ENCODE results near the gene CALM1.

The CALM1 gene

DNA sequence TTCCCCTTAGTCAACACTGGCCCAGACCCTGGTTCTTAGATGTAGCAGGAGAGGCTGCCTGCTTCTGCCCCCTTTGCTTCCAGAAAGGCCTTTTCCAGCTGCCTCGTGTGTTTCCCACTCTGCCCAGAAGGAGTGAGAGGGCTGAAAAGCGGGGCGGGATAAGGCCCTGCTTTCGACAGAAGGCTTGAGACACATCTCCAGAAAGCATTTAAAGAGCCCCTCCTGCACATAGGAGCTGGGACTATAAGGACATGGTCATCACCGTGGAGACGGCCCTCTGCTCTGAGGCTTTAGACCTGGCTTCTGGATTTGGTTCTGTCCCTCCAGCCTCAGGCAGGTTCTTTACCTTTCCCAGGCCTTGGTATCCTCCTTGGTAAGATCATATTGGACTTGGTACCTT, 11.9 kb downstream of the CALM1 start:
- no peak for DNase-seq (ENCODE audit: low read depth in 2 of 2)

DNA sequence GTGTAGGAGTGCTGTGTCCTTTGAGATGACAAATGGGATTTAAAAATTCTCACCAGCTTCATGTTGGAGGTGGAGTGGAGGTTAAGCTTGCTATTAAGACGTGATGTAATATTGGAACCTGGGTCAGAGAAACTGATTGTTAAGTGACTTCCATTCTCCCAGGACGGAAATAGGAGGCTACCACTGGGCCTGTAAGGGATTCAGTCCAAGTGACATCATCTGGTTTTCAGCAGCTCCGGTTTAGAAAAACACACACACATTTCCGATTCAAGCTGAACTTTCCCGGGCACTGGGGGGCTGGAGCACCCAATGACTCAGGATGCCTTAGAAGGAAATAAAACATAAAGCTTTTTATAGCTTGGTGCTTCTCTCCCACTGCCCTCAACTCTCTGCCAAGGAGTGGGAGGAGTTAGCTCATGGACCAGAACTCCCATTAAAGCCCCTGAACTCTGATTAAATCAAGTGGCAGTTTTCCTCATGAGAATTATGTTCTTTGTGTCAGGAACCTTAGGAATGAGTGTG, 12.4 kb downstream of the CALM1 start:
- DNase-seq (ENCODE audit: low read depth in 2 of 2): no peak

DNA sequence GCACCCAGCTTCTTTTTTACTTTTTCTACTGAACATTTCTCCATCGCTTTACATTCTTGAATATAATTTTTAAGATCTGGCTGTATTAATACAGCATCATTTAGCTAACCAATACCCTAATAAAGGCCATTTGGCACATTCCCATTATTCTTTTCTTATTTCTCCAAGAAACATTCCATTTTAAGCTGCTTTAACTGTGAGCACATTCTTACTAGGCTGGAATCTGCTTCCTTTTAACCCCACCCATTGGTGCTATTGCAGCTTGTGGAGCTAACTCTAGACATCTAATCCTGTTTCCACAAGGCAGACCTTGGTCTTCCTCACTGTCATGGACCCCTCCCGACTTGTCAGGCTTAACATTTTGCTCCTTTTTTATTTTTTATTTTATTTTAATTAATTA, 15.2 kb downstream of the CALM1 start:
- no peak for DNase-seq (ENCODE audit: low read depth in 2 of 2)

DNA sequence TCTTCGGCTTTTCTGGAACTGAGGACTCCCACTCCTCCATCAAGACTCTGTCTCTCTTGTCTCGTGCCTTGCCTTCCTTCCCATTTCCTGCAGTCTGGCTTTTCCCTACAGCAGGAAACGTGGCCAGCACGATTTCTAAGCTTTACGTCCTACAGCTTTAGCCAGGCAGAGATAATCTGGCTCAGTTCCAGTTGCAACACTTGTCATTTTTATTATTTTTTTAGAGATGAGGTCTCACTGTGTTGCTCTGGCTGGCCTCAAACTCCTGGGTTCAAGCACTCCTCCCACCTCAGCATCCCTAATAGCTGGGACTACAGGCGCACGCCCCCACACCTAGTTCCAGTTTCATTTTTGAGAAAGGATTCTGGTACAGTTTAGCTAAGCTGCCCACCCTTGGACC, 19.9 kb downstream of the CALM1 start:
- DNase-seq (ENCODE audit: low read depth in 2 of 2): no peak

DNA sequence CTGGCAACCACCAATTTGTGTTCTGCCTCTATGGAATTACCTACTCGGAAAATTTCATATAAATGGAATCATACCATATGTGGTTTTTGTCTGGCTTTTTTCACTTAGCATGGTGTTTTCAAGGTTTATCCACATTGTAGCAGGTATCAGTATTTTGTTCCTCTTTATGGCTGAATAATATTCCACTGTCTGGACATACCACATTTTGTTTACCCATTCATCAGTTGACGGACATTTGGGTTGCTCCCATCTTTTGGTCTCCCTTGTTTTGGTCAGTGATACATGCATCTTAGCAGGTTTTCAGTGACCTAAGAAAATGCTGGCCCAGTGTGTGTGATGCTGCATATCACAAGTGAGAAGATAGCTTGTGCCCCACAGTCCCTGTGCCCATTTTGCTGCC, 21.2 kb downstream of the CALM1 start:
- no peak for DNase-seq (ENCODE audit: low read depth in 2 of 2)

DNA sequence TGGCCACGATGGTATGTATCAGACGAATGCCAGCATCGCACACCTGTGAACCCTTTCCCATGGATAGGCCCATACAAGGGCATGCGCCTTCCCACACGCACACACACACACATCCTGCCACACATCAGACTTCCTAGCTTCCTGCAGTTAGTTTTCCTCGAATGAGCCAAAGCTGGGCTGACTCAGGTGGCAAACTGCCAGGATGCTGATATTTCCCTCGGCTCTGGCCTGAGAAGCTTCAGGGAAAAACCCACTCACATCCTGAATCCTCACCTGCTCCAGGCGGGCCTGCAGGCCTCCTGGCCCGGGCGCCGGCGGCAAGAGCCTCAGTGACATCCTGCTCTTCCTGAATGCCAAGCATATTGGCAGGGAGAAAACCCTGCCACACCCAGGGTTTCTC, 22.4 kb downstream of the CALM1 start:
- DNase-seq (ENCODE audit: low read depth in 2 of 2): no peak

DNA sequence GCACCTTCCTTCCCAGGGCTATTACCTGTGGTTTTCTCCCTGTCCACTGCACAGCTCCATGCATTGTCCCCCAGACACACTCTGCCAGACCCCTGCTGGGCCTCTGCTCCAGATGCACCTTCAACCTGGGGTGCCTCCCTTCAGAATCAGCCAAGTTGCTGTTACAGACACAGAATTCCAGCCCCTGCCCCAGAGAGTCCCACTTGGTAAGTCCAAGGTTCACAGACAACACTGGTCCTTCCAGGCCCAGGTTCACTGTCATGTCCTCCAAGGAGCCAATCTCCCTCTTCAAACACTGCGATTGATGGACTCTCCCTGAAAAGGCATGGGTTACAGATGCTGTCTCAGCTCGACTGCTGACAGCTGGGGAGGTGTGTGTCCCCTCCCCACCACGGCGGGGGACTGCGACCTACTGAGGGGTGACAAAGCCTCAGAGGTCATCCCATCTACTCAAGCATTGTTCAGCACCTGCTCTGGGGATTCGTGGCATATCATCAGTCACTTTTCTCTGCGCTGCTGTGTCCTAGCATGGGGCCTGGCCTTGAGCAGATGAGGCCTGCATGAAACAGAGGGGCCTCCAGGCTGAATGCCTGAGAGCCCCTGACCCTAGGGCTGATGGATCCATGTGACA, 24.3 kb downstream of the CALM1 start:
- DNase-seq (ENCODE audit: low read depth in 2 of 2): no peak

DNA sequence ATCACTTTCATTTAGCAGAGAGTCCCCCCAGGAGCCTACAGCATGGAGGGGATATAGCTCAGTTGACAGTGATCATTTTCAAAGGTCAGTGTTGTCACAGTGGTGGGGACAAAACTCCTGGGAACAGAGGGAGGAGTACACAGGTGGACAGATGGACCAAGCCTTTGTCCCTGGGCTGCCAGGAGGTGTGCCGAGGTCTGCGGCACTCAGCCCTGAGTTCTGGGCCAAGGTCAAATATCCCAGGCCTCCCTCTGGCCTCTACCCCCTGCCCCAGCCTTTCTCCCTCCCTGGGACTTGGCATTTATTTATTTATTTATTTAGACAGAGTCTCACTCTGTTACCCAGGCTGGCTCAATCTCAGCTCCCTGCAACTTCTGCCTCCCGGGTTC, 24.8 kb downstream of the CALM1 start:
- no peak for DNase-seq (ENCODE audit: low read depth in 2 of 2)

DNA sequence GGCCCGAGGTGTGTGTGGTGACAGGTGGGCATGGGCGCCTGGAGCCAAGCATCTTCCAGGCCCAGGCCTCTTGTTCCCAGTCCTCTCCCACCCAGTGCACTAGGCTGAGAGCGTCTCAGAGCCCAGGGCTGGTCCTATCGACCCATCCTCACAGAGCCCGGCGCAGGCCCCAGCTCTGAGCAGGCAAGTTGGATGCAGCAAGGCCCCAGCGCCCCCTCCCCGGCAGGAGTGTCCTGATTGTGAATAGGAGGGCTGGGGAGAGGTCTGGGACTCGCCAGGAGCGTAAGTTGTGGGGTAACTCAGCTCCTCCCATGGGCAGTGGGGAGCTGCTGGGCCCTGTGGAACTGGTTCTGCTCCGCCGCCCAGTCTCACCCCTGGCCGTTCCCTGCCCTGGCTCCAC, 26.3 kb downstream of the CALM1 start:
- DNase-seq (ENCODE audit: low read depth in 2 of 2): no peak

DNA sequence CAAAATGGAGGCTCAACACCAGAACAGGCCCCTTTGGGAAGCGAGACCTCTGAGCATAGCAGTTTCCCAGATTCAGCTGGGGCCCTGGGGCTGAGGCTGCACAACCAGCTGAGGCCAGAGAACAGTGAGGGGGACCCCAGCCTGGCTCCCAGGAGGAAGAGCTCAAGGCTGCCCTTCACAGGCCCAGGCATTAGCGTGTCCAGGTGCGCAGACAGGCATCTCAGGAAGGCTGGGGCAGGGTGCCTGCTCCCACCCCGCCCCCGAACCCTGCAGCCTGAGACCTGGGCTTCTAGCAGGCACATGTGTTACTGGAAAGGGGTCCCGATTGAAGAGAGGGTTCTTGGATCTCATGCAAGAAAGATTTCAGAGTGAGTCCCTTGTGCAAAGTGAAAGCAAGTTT, 27.2 kb downstream of the CALM1 start:
- DNase-seq (ENCODE audit: low read depth in 2 of 2): no peak

DNA sequence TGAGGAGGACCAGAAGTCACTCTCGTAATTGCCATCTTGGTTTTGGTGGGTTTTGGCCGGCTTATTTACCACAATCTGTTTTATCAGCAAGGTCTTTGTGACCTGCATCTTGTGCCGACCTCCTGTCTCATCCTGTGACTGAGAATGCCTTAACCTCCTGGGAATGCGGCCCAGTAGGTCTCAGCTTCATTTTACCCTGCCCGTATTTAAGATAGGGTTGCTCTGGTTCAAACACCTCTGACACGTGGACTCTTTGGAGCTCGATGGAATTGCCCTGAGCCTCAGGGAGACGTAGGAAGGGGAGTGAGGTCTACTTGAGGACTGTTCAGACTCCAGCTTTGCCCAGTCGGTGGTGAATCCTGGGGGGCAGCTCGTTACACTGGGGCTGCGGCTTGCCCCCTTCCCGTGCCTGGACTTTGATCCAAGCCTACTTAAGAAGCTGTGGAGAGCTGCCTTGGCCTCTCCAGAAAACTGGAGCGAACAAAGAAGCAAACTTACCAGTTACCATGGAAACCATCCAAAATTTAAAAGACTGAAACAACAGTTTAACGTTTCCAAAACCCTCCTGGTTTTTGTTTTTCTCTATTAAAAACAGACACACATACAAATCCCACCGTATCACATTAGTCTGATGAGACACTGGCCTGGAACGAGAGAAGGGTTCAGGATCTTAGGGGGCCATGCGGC, 28.0 kb downstream of the CALM1 start:
- DNase-seq (ENCODE audit: low read depth in 2 of 2): no peak

DNA sequence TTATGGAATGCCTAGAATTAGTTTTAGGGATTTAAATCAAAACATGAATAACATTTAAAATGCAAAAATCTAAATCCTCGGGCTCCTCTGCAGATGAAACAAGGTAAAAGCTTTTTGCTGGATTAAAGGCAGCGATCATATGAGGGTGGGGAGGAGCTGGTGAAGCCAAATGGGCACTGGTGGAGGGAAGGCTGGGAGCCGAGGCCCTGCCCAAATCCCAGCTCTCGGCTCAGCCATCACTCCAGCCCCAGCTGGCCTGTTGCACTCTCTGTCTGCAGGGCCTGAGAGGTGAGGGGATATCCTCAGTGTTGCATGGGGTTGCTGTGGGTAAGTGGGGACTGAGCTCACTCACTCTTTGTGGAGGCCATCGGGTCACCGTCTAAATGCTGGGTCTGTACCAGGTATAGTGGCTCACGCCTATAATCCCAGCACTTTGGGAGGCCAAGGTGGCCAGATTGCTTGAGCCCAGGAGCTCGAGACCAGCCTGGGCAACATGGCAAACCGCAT, 28.6 kb downstream of the CALM1 start:
- DNase-seq (ENCODE audit: low read depth in 2 of 2): no peak

DNA sequence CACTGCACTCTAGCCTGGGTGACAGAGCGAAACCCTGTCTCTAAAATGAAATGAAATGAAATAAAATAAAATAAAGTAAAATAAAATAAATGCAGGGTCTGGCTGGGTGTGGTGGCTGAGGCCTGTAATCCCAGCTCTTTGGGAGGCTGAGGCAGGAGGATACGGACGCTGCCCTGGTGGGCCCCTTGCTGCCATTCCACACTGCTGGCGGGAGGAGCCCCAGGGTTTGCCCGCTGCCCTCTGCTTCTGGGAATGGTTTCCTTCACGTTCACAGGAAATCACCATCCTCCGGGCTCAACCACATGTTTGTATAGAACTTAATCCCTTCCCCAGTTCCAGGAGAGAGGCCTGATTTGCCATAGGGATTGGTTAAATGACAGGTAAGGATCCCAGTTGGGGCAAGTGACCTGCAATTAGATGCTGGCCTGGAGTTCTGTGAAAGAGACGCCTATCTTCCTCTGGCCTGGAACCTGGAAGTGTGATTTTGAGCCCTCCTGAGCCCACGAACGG, 29.3 kb downstream of the CALM1 start:
- no peak for DNase-seq (ENCODE audit: low read depth in 2 of 2)

DNA sequence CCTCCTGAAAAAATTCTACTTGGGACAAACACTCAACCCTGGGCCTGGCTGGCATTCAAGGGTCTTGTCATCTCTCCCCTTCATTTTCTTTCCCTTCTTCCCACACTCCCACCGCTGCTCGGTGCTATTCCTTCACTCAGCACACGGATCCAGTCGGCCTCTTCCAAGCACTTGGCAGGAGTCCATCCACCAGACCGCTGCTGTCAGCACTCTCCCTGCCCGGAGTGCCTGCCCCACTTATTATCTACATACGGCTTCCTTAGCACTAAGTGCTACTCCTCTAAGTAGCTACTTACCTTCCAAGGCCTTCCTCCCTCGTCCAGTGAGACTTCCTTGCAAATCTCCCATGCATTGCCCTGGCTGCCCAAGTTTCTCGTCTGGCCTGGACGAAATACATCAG, 29.8 kb downstream of the CALM1 start:
- no peak for DNase-seq (ENCODE audit: low read depth in 2 of 2)

DNA sequence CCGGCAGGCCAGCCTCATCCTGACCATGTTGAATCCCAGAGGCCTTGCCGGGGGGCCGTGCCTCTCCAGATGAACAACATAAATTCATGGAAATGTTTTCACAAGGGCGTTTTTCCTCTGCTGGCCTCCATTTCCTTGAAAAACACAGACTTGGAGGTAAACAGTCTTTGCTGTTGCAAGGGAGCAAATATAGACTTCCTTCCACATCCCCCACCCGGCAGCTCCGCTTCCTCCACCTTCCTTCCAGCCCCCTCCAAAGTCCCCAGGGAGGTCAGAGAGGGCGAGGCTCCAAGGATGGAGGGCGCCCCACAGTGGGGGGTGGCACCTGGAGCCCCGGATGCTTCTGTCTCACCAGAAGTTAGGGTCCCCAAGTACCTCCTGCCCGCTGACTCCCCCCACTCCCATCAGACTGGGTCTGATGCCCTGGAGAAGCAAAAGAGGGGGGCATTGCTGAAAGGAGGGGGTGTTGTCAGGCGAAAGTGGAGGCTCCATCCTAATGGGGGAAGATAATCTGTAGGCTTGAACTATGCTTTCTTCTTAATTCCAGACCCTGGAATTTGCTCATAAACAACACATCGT, 31.1 kb downstream of the CALM1 start:
- DNase-seq (ENCODE audit: low read depth in 2 of 2): no peak

DNA sequence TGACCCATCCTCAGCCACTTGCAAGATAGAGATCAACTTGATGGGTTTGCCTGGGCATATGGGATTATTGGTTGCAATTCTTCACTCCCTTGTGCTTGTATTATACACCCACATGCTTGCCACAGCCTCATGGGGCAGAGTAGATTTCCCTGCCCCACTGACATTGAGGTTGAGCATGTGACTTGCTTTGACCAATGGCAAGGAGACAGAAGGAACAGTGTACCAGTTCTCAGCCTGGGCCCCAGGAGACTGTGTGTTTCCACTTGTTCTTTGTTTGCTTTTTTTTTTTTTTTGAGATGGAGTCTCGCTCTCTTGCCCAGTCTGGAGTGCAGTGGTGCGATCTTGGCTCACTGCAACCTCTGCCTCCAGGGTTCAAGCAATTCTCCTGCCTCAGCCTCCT, 31.8 kb downstream of the CALM1 start:
- no peak for DNase-seq (ENCODE audit: low read depth in 2 of 2)

DNA sequence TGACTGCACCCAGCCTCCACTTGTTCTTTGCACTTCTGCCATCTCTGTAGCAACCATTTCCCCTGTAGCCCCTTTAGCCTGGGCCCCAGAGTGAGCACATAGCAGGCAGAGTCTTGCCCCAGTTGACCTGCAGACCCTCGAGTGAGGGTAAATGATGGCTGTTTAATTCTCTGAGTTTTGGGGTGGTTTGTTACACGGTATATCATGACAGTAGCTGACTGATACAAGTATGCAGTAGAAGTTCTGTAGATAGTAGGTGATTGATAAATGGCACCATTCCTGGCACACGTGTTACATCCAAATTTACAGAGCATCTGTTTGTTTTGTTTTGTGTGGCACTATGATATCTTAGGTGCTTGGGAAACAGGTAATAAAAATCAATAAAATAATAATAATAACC, 32.4 kb downstream of the CALM1 start:
- no peak for DNase-seq (ENCODE audit: low read depth in 2 of 2)

DNA sequence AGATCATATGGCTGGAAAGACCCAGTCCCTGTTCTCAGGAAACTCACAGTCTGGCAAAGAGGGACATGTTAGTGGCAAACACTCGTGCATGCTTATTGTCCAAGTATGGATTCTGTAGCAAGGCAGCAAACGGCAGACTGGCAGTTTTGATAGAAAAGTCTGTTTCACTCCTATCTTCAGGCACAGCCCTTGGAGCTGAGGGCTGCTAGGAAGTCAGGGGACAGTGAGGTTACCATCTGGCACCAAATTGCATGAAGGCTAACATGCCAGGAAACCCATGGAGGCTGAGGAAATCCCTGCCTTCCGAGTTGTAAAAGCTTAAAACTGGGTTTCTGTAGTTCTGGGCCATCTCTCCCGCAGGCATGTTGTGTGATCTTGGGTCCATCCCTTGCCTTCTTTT, 32.9 kb downstream of the CALM1 start:
- no peak for DNase-seq (ENCODE audit: low read depth in 2 of 2)

DNA sequence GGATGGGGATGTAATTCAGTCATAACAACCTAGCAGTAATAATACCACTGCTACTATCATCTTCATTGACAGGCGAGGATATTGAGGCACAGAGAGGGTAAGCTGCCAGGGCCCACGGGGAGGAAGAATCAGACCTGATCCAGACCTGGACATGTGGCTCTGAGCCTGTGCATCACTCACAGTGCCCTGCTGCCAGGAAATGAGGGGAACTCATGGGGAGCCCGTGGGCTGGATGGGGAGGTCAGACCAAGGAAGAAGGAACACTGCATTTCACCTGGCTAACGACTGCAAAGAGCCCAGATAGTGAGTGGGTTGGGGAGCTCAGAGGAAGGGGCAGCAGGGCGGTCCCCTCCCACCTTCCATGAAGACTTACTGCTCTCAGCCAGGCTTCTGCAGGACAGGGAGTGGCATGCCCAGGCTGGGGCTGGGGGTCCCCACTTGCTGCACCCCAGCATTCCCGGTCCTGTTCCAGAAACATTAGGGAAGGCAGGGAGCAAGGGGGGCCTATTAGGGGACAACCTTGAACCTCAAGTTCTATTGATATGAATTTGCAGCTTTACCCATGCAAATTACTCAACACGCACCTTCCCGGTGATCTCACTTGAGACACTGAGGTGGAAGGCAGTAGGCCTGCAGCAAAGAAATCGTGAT, 37.7 kb downstream of the CALM1 start:
- DNase-seq (ENCODE audit: low read depth in 2 of 2): no peak

DNA sequence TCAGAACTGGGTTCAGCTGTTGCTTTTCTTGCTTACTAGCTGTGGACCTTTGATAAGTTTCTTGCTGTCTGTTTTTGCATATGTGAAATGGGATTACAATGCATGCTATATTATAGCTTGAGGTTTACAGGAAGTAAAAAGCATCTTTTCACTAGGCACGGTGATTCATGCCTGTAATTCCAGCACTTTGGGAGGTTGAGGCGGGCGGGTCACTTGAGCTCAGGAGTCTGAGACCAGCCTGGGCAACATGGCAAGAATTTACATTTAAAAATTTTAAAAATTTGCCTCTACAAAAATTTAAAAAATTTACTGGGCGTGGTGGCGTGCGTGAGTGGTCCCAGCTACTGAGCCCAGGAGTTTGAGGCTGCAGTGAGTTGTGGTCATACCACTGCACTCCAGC, 42.0 kb downstream of the CALM1 start:
- no peak for DNase-seq (ENCODE audit: low read depth in 2 of 2)

DNA sequence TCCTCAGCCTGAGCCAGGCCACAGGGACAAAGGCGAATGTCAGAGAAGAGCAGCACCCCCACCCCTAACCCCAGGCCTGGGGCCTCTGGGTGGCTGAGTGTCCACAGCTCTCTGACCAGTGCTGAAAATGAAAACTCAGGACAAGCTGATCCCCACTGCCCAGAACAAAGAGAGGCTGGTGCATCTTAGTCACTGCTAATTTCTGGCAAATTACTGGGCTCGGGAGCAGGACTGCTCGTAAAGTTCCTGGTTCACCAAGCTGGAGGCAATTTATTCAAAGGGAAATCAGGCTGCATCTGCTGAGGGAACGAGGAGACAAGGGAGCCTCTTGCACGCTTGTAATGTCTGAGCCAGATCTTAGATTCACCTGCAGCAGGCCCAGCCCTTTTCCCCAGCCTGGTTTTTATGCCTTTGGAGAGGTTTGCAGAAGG, 43.2 kb downstream of the CALM1 start:
- DNase-seq (ENCODE audit: low read depth in 2 of 2): no peak

DNA sequence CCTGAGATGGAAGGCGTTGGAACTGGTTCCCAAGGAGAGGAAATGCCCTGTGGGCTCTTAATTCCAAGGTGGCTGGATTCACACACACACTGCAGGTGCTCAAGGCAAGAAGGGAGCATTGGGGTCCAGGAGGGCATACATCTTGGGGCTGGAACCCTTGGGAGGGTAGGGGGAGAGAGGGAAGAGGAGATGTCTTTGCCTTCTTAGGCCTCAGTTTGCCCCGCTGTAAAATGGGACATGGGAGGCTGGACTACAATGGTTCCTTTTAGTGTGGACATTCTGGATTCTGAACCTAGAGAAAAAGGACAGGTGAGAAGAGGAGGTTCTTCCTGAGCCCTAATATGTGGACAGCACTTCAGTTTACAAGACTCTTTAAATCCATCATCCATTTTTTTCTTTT, 43.8 kb downstream of the CALM1 start:
- no peak for DNase-seq (ENCODE audit: low read depth in 2 of 2)
